ENCODE data around the gene SCAF4. TPM values are rescaled to one million over a fixed set of nuclear protein-coding genes. Genes with fewer than 3 reads are reported as not detected.

Gene SCAF4
- total and polyA plus RNA-seq, 9 of the 15 experiments (the other 6 are each of a cell fraction or from before 2014, with no cell fraction given): 2.3 to 55.7 (median 17.2) TPM

GRCh38 chr21:31716106-31716505, 15.8 kb downstream of the SCAF4 start (continued):
- TF ChIP-seq NR0B1 (IDR thresholded peaks at IDR 0.05; ENCODE audit: partially characterized antibody) (no peak), ZBTB7A (IDR thresholded peaks at IDR 0.05; ENCODE audit: borderline replicate concordance, control insufficient read depth, low read depth, low read length) (no peak), SIRT6 (IDR thresholded peaks at IDR 0.05; ENCODE audit: low read depth, low read length) (no peak), CBX3 (IDR thresholded peaks at IDR 0.05; ENCODE audit: borderline replicate concordance in 1 of 2, low read length in 2 of 2) (no peak), MBD2 (IDR thresholded peaks at IDR 0.05; ENCODE audit: borderline replicate concordance, low read depth) (no peak), DACH1 (IDR thresholded peaks at IDR 0.05; ENCODE audit: partially characterized antibody) (no peak), POLR2B (IDR thresholded peaks at IDR 0.05; ENCODE audit: low read depth, partially characterized antibody) (no peak), HNRNPL (IDR thresholded peaks at IDR 0.05; ENCODE audit: low read depth, low read length) (no peak), SREBF2 (CRISPR knock-in tag; IDR thresholded peaks at IDR 0.05) (no peak), CREB3 (tag; conservative IDR thresholded peaks at IDR 0.05; ENCODE audit: low read depth) (no peak), MCM7 (IDR thresholded peaks at IDR 0.05) (no peak), MEF2D (tag; conservative IDR thresholded peaks at IDR 0.05; ENCODE audit: low read depth) (no peak), FOSL1 (tag; conservative IDR thresholded peaks at IDR 0.05) (no peak), ZBTB5 (IDR thresholded peaks at IDR 0.05) (no peak), MYNN (IDR thresholded peaks at IDR 0.05) (no peak), MYNN (CRISPR knock-in tag; IDR thresholded peaks at IDR 0.05) (no peak), ARID1B (IDR thresholded peaks at IDR 0.05) (peak; percentile 40), RAD51 (IDR thresholded peaks at IDR 0.05; ENCODE audit: borderline replicate concordance, low read depth) (no peak), ZNF668 (CRISPR knock-in tag; IDR thresholded peaks at IDR 0.05) (no peak), CLOCK (CRISPR knock-in tag; IDR thresholded peaks at IDR 0.05; ENCODE audit: borderline replicate concordance) (no peak), ZBTB17 (CRISPR knock-in tag; IDR thresholded peaks at IDR 0.05) (no peak), MYC (IDR thresholded peaks at IDR 0.05; ENCODE audit: low read depth, low read length) (no peak), MYC (CRISPR knock-in tag; IDR thresholded peaks at IDR 0.05; ENCODE audit: borderline replicate concordance, low read depth) (no peak)

Data from K562 (cell line).